Transverse colon (tissue), 4 donors: ENCODE results near the gene ADAT1. TPM values are rescaled to one million over a fixed set of nuclear protein-coding genes. Genes with fewer than 3 reads are reported as not detected.
A peak's percentile ranks its signal among the peaks of the same experiment; 100 is the strongest.

Experiments
- DNase-seq: peaks from one replicate; pipeline ENCODE4 v3.0.0-alpha.2; 2019
- H3K27ac ChIP-seq, 4 donors: fragments of 200-600 bp; sonication (generic); 2 replicates each; pipeline ENCODE4 v1.5.1; 2016 to 2018; ENCODE audit warnings: inconsistent platforms in 4 of 4
- H3K27me3 ChIP-seq: fragments of 200-600 bp; sonication (generic); 2 replicates; pipeline ENCODE4 v1.5.1; 2017; ENCODE audit warnings: inconsistent platforms
- H3K36me3 ChIP-seq, 4 donors: fragments of 200-600 bp; sonication (generic); 2 replicates each; pipeline ENCODE4 v1.5.1; 2017 to 2019; ENCODE audit warnings: inconsistent platforms in 4 of 4
- H3K4me1 ChIP-seq, 4 donors: fragments of 200-600 bp; sonication (generic); 2 replicates each; pipeline ENCODE4 v1.5.1; 2017 to 2020; ENCODE audit warnings: inconsistent platforms in 4 of 4
- H3K4me3 ChIP-seq, 4 donors: fragments of 200-600 bp; sonication (generic); 1 replicate in 1 of 4; 2 replicates in 3 of 4; pipeline versions ENCODE4 v1.5.1 to v1.6.1; 2017 to 2019; ENCODE audit warnings: inconsistent platforms in 4 of 4
- H3K9me3 ChIP-seq, 2 donors: fragments of 200-600 bp; sonication (generic); 2 replicates each; pipeline ENCODE4 v1.5.1; 2017 to 2019; ENCODE audit warnings: inconsistent platforms in 2 of 2
- EP300 ChIP-seq: sonication (generic); formaldehyde crosslinking; IDR thresholded peaks from one replicate; pipeline ENCODE4 v1.6.1; 2017; ENCODE audit warnings: antibody characterized with exemption, low read depth
- POLR2A ChIP-seq: fragments of 450-650 bp; IDR thresholded peaks from one replicate; pipeline ENCODE4 v1.6.1; 2016; ENCODE audit warnings: antibody characterized with exemption, mild to moderate bottlenecking, moderate library complexity
- POLR2AphosphoS5 ChIP-seq, 3 donors: sonication (generic); formaldehyde crosslinking; IDR thresholded peaks; one replicate each; pipeline ENCODE4 v1.6.1; 2016; ENCODE audit warnings: antibody characterized with exemption in 3 of 3
- WGBS, 2 donors: methylation state at CpG; one replicate each; pipeline ENCODE4 v1.1.5; 2018; ENCODE audit warnings: low coverage in 1 of 2; 5-methylcytosine and 5-hydroxymethylcytosine counted together
- in situ Hi-C, 4 donors: fragments of 200-750 bp; cut with MboI; loops; one replicate each; pipeline versions ENCODE4 v1.15.0 to v1.15.1; 2017; ENCODE audit warnings: low sequenced_read_pairs in 3 of 4, low pct_ligation_motif_present in 1 of 4, low pct_unique_long_range_greater_than_20kb in 1 of 4
- intact Hi-C: fragments of 100-400 bp; cut with DNase I; formaldehyde crosslinking; loops from one replicate; pipeline ENCODE4 v1.15.1; 2023; ENCODE audit warnings: low total_unique reads
- total RNA-seq, 4 donors: library from RNA; depleted of rRNA; stranded (reverse); fragments of >200 nt; gene quantifications; one replicate each; pipeline ENCODE4 v1.1.0, GENCODE V29; 2016
- TF ChIP-seq, protein P1 (sequence below), 5 experiments: fragments of 200-600 bp in 3 of 5; fragments of 450-650 bp in 2 of 5; sonication (generic) in 3 of 5; IDR thresholded peaks; 1 replicate in 2 of 5; 2 replicates in 3 of 5; pipeline ENCODE4 v1.5.1; 2016 to 2017; ENCODE audit warnings: antibody characterized with exemption in 5 of 5, inconsistent platforms in 3 of 5, mild to moderate bottlenecking in 2 of 5, moderate library complexity in 1 of 5

The ADAT1 gene
- total RNA-seq, 4 donors from 2014 or later, result 14.1 to 94.3 (median 49.1) TPM

DNA sequence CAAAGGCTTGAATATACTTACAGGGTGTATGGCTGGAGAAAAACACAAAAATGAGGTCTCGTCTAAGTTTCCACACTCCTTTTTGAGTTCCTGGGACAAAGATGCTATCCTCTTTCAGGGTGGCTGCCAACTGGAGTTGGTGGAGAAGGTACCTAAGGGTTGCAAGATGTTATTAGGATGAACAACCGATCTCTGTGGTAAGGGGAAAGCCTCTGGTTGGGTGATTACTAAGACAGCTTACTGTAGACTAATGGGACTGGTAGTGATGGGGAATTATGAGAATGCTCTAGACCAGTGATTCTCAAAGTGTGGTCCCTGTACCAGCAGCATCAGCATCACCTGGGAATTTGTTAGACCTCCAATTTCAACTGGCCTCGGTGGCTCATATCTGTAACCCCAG lies 6.0 kb downstream of the ADAT1 start:
- Histone ChIP-seq H3K36me3 (peaks cover 0 to 32% (median 4%) of the 10 kb centered on the region in 4 donors), H3K27me3 (no peaks in the 10 kb centered on the region), H3K4me1 (peaks cover 8 to 15% (median 10%) of the 10 kb centered on the region in 4 donors), H3K9me3 (no peaks in the 10 kb centered on the region), H3K4me3 (no peak overlapping the region), H3K27ac (peak overlapping the region in 1 of 4 donors; percentile 16)
- no peak for TF ChIP-seq EP300
- TF ChIP-seq POLR2AphosphoS5 (IDR thresholded peaks at IDR 0.05), result no peak
- TF ChIP-seq, protein P1, sequence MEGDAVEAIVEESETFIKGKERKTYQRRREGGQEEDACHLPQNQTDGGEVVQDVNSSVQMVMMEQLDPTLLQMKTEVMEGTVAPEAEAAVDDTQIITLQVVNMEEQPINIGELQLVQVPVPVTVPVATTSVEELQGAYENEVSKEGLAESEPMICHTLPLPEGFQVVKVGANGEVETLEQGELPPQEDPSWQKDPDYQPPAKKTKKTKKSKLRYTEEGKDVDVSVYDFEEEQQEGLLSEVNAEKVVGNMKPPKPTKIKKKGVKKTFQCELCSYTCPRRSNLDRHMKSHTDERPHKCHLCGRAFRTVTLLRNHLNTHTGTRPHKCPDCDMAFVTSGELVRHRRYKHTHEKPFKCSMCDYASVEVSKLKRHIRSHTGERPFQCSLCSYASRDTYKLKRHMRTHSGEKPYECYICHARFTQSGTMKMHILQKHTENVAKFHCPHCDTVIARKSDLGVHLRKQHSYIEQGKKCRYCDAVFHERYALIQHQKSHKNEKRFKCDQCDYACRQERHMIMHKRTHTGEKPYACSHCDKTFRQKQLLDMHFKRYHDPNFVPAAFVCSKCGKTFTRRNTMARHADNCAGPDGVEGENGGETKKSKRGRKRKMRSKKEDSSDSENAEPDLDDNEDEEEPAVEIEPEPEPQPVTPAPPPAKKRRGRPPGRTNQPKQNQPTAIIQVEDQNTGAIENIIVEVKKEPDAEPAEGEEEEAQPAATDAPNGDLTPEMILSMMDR (IDR thresholded peaks at IDR 0.05), result no peak
- no peak for TF ChIP-seq POLR2A
- no peak for DNase-seq
- 77 to 100% methylated on average over 1 to 3 of the region's 3 CpGs for WGBS, 2 donors
- in situ Hi-C loops, result no loop called here
- intact Hi-C loops, result no loop called here

DNA sequence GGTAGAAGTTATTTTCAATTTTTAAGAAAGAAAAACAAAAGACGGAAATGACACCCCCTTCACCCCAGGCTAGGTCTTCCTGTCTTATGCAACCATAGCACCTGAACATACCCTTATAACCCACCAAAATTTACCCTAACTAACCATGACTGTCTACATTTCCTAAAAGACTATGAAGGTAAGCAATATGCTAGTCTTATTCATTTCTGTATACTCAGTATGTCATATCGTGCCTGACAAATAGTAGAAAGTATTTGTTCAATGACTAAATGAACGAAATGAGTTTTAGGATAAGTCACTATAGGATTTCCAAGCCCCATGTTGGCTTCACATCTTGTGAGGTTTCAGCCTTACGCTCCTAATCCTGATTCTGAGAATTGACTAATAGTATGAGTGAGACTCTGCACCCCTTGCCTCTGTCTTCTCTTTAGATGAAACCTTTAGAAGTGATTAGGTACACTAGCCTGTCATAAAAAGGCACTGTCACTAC lies 6.5 kb downstream of the ADAT1 start:
- intact Hi-C loops, result no loop called here
- peaks cover 0 to 33% (median 6%) of the 10 kb centered on the region in 4 donors for H3K36me3 ChIP-seq

DNA sequence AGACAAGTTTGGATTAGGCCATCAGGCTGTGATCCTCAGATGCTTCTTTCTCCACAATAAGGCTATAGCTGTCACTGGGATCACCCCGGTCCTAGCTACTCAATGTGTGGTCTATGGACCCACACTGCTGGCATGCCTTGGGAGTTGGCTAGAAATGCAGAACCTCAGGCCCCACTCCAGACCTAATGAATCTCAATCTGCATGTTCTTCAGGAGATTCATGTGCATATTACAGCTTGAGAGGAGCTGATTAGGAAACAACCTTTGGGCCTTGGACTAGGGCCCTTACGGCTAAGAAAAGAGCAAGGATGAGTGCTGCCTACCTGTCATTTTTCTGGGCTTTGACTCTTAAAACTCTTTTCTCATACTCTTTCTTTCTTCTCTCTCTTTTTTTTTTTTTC lies 7.5 kb downstream of the ADAT1 start:
- intact Hi-C loops, result no loop called here
- in situ Hi-C loops, result no loop called here
- no peaks in the 10 kb centered on the region for H3K9me3 ChIP-seq

More for the DNA sequence above, 6.5 kb downstream of the ADAT1 start:
- TF ChIP-seq EP300 (no peak), POLR2AphosphoS5 (IDR thresholded peaks at IDR 0.05) (no peak), POLR2A (no peak)
- TF ChIP-seq, protein P1 (IDR thresholded peaks at IDR 0.05), result no peak
- Histone ChIP-seq H3K27me3 (no peaks in the 10 kb centered on the region), H3K27ac (peak overlapping the region in 1 of 4 donors; percentile 16), H3K9me3 (no peaks in the 10 kb centered on the region), H3K4me1 (peaks cover 2 to 10% (median 6%) of the 10 kb centered on the region in 4 donors), H3K4me3 (no peak overlapping the region)
- DNase-seq, result no peak
- 84 to 87% methylated on average over 4 of the region's 4 CpGs for WGBS, 2 donors
- in situ Hi-C loops, result no loop called here

DNA sequence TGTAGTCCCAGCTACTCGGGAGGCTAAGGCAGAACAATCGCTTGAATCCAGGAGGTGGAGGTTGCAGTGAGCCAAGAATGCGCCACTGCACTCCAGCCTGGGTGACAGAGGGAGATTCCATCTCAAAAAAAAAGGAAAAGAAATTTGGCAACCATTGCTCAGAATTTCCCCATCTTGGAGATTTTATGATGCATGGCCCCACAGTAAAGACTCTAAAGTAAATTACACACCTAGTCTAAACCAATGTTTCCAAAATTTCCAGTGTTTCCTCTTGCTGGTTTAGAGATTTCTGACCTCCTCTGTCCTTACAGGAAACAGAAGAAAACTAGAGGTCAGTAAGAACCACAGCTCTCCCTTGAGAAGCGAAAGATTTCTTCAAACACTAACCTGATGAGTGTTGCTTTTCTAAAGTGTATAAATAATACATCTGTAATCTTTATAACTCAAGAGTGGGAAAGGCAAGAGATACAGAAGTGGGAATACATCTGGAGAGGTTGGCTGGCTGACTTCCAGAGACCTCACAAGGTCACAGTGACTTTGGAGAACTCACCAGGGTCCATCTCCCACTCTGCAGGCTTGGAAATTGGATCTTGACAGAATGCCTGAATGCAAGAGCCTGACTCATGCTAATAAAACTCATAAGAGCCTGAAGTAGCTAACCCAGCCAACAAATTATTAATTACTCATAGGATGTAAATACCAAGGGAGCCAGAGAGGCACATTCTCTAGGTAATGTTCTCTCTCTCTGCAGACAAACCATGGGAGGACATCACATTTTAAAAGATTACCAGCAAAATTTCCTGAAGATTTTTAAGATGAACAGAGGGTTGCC lies 8.8 kb downstream of the ADAT1 start:
- intact Hi-C loops (no loop called here), in situ Hi-C loops (no loop called here)
- Histone ChIP-seq H3K4me3 (no peak overlapping the region), H3K27ac (no peak overlapping the region), H3K27me3 (no peaks in the 10 kb centered on the region), H3K9me3 (no peaks in the 10 kb centered on the region), H3K36me3 (peaks cover 0 to 50% (median 10%) of the 10 kb centered on the region in 4 donors), H3K4me1 (no peaks in the 10 kb centered on the region)
- no peak for TF ChIP-seq POLR2A
- TF ChIP-seq EP300, result no peak
- TF ChIP-seq, protein P1 (IDR thresholded peaks at IDR 0.05), result no peak
- TF ChIP-seq POLR2AphosphoS5 (IDR thresholded peaks at IDR 0.05), result no peak
- no peak for DNase-seq
- 93 to 99% methylated on average over 1 to 4 of the region's 4 CpGs for WGBS, 2 donors

More for the DNA sequence above, 7.5 kb downstream of the ADAT1 start:
- DNase-seq, result no peak
- peaks cover 0 to under 1% (median 0%) of the 10 kb centered on the region in 4 donors for H3K4me1 ChIP-seq
- WGBS, 2 donors, result 95 to 100% methylated on average over 1 to 2 of the region's 2 CpGs
- no peaks in the 10 kb centered on the region for H3K27me3 ChIP-seq
- peaks cover 0 to 42% (median 9%) of the 10 kb centered on the region in 4 donors for H3K36me3 ChIP-seq
- no peak for TF ChIP-seq EP300
- TF ChIP-seq, protein P1 (IDR thresholded peaks at IDR 0.05), result no peak
- no peak for TF ChIP-seq POLR2AphosphoS5 (IDR thresholded peaks at IDR 0.05)
- TF ChIP-seq POLR2A, result no peak
- H3K27ac ChIP-seq, result peak overlapping the region in 1 of 4 donors; percentile 41
- no peak overlapping the region for H3K4me3 ChIP-seq
